ENCODE results near the gene FARP2. TPM values are rescaled to one million over a fixed set of nuclear protein-coding genes. Genes with fewer than 3 reads are reported as not detected.

The FARP2 gene
- total and polyA plus RNA-seq, 2 of the 13 experiments (the other 11 are each of a cell fraction or from before 2014, with no cell fraction given) = 28.0 to 45.4 TPM

DNA sequence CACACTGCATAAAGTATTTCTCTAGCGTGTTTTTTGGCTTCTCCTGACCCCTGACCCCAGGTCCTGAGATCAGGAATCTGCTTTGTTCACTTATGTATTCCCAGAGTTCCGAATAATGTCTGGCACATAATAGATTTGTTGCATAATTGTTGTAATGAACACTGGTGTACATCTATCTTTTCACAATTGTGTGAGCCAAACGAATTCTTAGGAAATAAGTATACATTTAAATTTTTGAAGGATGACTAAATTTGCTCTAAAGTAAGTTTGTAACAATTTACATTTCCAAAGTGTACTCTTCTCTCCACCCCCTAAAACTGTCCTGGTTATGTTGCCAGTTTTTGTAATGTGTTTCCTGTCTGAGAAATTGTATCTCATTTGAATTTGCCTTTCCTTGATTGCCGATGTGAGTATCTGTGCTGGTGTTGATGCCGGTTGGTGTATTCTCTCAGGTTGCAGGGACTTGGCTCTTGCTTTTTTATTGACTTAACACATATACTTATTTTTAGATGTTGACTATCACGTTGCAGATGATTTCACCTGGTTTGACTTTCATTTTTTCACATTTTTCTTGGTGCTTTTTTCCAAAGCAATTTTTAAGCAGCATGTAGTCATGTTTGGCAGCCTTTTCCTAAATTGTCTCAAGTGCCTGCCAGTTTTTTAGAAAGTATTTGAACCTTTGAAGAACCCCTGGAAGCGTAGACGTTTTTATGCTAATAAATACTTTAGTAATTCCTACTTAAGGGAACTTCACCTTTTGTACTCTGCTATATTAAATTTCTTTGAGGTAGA is 16.1 kb upstream of the FARP2 start:
- Histone ChIP-seq H3K4me3 (replicated peaks in 1 of 3; ENCODE audit: insufficient read depth in 1 of 3, low read depth in 2 of 3, low read length in 3 of 3) (no peak overlapping the region), H3K4me1 (ENCODE audit: insufficient read depth, low read length) (no peaks in the 10 kb centered on the region), H3K36me3 (replicated peaks in 1 of 2; ENCODE audit: control insufficient read depth in 1 of 2, insufficient read depth in 2 of 2, low read length in 2 of 2) (peaks cover 41 to 88% of the 10 kb centered on the region in 2 experiments), H3K27ac (ENCODE audit: extremely low read length, insufficient read depth, low read length) (no peak overlapping the region), H2AFZ (ENCODE audit: low read length) (no peak overlapping the region), H3K9me3 (ENCODE audit: low read length) (no peaks in the 10 kb centered on the region), H3K79me2 (ENCODE audit: insufficient read depth, low read length) (peaks cover 11% of the 10 kb centered on the region), H3K27me3 (ENCODE audit: control insufficient read depth in 1 of 2, insufficient read depth in 2 of 2, low read length in 2 of 2) (no peaks in the 10 kb centered on the region), H3K9ac (ENCODE audit: insufficient read depth, low read depth, low read length) (no peak overlapping the region), H4K20me1 (ENCODE audit: insufficient read depth, low read length) (peaks cover 10% of the 10 kb centered on the region), H3K4me2 (ENCODE audit: low read depth, low read length) (no peak overlapping the region)
- ChIA-PET POLR2A (no interaction called here), CTCF (ENCODE audit: low intra/inter-chr PET ratio, low total read pairs) (no interaction called here)
- no peak for DNase-seq (ENCODE audit: low spot score)
- no TSS peak for BruUV-seq (replicated peaks)
- FAIRE-seq = no peak
- in situ Hi-C loops (cut with HindIII; ENCODE audit: extremely low pct_ligation_motif_present, low pct_unique_long_range_greater_than_20kb) = no loop called here
- intact Hi-C loops (cut with micrococcal nuclease; ENCODE audit: unreplicated experiment) = no loop called here
- TF ChIP-seq, protein P1, sequence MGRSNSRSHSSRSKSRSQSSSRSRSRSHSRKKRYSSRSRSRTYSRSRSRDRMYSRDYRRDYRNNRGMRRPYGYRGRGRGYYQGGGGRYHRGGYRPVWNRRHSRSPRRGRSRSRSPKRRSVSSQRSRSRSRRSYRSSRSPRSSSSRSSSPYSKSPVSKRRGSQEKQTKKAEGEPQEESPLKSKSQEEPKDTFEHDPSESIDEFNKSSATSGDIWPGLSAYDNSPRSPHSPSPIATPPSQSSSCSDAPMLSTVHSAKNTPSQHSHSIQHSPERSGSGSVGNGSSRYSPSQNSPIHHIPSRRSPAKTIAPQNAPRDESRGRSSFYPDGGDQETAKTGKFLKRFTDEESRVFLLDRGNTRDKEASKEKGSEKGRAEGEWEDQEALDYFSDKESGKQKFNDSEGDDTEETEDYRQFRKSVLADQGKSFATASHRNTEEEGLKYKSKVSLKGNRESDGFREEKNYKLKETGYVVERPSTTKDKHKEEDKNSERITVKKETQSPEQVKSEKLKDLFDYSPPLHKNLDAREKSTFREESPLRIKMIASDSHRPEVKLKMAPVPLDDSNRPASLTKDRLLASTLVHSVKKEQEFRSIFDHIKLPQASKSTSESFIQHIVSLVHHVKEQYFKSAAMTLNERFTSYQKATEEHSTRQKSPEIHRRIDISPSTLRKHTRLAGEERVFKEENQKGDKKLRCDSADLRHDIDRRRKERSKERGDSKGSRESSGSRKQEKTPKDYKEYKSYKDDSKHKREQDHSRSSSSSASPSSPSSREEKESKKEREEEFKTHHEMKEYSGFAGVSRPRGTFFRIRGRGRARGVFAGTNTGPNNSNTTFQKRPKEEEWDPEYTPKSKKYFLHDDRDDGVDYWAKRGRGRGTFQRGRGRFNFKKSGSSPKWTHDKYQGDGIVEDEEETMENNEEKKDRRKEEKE (IDR thresholded peaks at IDR 0.05) = no peak
- no peak for TF ChIP-seq MIER3 (CRISPR knock-in tag; IDR thresholded peaks at IDR 0.05; ENCODE audit: borderline replicate concordance)
- TF ChIP-seq FIP1L1 (IDR thresholded peaks at IDR 0.05; ENCODE audit: borderline replicate concordance, insufficient read depth, low read depth, low read length) = no peak
- no peak for TF ChIP-seq FOXK2 (IDR thresholded peaks at IDR 0.05)
- no peak for TF ChIP-seq ELK4 (CRISPR knock-in tag; IDR thresholded peaks at IDR 0.05; ENCODE audit: borderline replicate concordance)
- no peak for TF ChIP-seq ZNF703 (CRISPR knock-in tag; IDR thresholded peaks at IDR 0.05; ENCODE audit: borderline replicate concordance)
- TF ChIP-seq ZNF562 (CRISPR knock-in tag; IDR thresholded peaks at IDR 0.05; ENCODE audit: borderline replicate concordance) = no peak
- TF ChIP-seq ZNF33A (CRISPR knock-in tag; IDR thresholded peaks at IDR 0.05; ENCODE audit: borderline replicate concordance) = no peak
- TF ChIP-seq, protein P2, sequence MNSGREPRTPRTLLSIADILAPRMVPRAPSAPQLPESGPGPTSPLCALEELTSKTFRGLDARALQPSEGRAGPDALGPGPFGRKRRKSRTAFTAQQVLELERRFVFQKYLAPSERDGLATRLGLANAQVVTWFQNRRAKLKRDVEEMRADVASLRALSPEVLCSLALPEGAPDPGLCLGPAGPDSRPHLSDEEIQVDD (CRISPR knock-in tag; IDR thresholded peaks at IDR 0.05; ENCODE audit: borderline replicate concordance) = no peak
- no peak for TF ChIP-seq ZSCAN5A (CRISPR knock-in tag; IDR thresholded peaks at IDR 0.05; ENCODE audit: borderline replicate concordance)
- no peak for TF ChIP-seq GZF1 (CRISPR knock-in tag; IDR thresholded peaks at IDR 0.05)
- no peak for TF ChIP-seq ARID2 (CRISPR knock-in tag; IDR thresholded peaks at IDR 0.05; ENCODE audit: borderline replicate concordance)
- no peak for TF ChIP-seq ZNF839 (CRISPR knock-in tag; IDR thresholded peaks at IDR 0.05; ENCODE audit: borderline replicate concordance)
- no peak for TF ChIP-seq TCF12 (IDR thresholded peaks at IDR 0.05)
- TF ChIP-seq TCF12 (CRISPR knock-in tag; IDR thresholded peaks at IDR 0.05) = no peak
- no peak for TF ChIP-seq IRX3 (CRISPR knock-in tag; IDR thresholded peaks at IDR 0.05; ENCODE audit: borderline replicate concordance, low read depth)
- TF ChIP-seq CBFB (CRISPR knock-in tag; IDR thresholded peaks at IDR 0.05) = no peak
- no peak for TF ChIP-seq ZNF883 (CRISPR knock-in tag; IDR thresholded peaks at IDR 0.05; ENCODE audit: not compliant biosample characterization)
- TF ChIP-seq MBD4 (IDR thresholded peaks at IDR 0.05; ENCODE audit: borderline replicate concordance, low read length) = no peak
- 91% methylated on average over 8 of the region's 8 CpGs for WGBS (ENCODE audit: low lambda C conversion rate)
- no peak for ATAC-seq

All from HepG2 (cell line).